Colonic mucosa (tissue), 4 donors: ENCODE data around the gene CLIC4. TPM values are rescaled to one million over a fixed set of nuclear protein-coding genes. Genes with fewer than 3 reads are reported as not detected.
A peak's percentile ranks its signal among the peaks of the same experiment; 100 is the strongest.

ENCODE experiments used
- DNase-seq: peaks from one replicate; pipeline ENCODE4 v3.0.0-alpha.2; 2020
- H3K27ac ChIP-seq: fragments of 200-600 bp; one replicate; pipeline ENCODE4 v1.8.0; 2021
- H3K27me3 ChIP-seq: fragments of 200-600 bp; one replicate; pipeline ENCODE4 v1.8.0; 2021
- H3K36me3 ChIP-seq: fragments of 200-600 bp; one replicate; pipeline ENCODE4 v1.8.0; 2021
- H3K4me1 ChIP-seq: fragments of 200-600 bp; one replicate; pipeline ENCODE4 v1.8.0; 2021; ENCODE audit warnings: mild to moderate bottlenecking
- H3K4me3 ChIP-seq: fragments of 200-600 bp; one replicate; pipeline ENCODE4 v1.8.0; 2021
- H3K9ac ChIP-seq, 2 donors: one replicate each; pipeline ENCODE4 v1.7.0; 2013; ENCODE audit warnings: control low read depth in 2 of 2, low read depth in 2 of 2, low read length in 2 of 2
- H3K9me3 ChIP-seq: fragments of 200-600 bp; one replicate; pipeline ENCODE4 v1.8.0; 2021
- intact Hi-C: fragments of 100-400 bp; cut with DNase I; formaldehyde crosslinking; loops from one replicate; pipeline ENCODE4 v1.14.1; 2022
- total RNA-seq, 2 donors: library from RNA; stranded (reverse); fragmentation: NEBNext Ultra II Directional in 1 of 2; extraction: Animal tissue kit (Norgen Biotek cat#: 25700) in 1 of 2; gene quantifications; one replicate each; pipeline ENCODE4 v1.2.1, GENCODE V29; 2021
- TF ChIP-seq, protein P1 (sequence below): fragments of 200-600 bp; IDR thresholded peaks from one replicate; pipeline ENCODE4 v1.8.0; 2022; ENCODE audit warnings: antibody characterized with exemption, mild to moderate bottlenecking
- donor health status: healthy.
- donor health status: DM: no; HTN: no; CAD: no.
- donor health status: DM: no; HTN: no; CAD: no.

CLIC4 gene
- total RNA-seq, 2 donors from 2014 or later, result 38.0 to 84.8 TPM

DNA sequence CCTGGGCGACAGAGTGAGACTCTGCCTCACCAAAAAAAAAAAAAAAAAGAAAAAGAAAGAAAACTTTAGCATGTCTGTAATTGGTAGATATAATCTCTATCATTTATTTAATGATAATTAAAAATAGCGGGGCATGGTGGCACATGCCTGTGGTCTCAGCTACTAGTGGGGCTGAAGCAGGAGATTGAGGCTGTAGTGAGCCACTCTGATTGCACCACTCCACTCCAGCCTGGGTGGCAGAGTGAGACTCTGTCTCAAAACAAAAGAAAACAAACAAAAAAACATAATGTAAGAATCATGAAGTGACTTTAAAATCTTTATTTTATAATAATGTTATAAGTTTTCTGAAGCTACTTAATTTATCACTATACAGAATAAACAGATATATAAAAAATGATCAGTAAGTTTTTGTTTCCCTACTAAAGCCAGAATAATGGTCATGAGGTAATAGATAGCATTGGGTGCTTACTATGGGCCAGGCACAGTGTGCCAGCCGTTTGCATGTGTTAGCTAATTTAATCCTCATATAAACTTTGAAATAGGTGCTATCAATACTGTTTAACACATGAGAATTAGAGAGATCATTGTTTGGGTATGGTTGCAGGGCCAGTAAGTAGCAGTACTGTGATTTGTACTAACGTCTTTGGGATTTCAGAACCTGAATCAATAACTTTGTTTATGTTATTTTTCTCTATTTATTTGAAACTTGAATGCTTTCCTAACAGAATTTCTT lies 23.8 kb downstream of the CLIC4 start:
- H3K4me1 ChIP-seq, result no peaks in the 10 kb centered on the region
- no peaks in the 10 kb centered on the region for H3K36me3 ChIP-seq
- H3K9ac ChIP-seq, result no peak overlapping the region
- intact Hi-C loops, result no loop called here
- H3K4me3 ChIP-seq, result no peak overlapping the region
- H3K27ac ChIP-seq, result peak overlapping the region; percentile 28
- H3K27me3 ChIP-seq, result no peaks in the 10 kb centered on the region
- DNase-seq, result no peak
- TF ChIP-seq, protein P1, sequence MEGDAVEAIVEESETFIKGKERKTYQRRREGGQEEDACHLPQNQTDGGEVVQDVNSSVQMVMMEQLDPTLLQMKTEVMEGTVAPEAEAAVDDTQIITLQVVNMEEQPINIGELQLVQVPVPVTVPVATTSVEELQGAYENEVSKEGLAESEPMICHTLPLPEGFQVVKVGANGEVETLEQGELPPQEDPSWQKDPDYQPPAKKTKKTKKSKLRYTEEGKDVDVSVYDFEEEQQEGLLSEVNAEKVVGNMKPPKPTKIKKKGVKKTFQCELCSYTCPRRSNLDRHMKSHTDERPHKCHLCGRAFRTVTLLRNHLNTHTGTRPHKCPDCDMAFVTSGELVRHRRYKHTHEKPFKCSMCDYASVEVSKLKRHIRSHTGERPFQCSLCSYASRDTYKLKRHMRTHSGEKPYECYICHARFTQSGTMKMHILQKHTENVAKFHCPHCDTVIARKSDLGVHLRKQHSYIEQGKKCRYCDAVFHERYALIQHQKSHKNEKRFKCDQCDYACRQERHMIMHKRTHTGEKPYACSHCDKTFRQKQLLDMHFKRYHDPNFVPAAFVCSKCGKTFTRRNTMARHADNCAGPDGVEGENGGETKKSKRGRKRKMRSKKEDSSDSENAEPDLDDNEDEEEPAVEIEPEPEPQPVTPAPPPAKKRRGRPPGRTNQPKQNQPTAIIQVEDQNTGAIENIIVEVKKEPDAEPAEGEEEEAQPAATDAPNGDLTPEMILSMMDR, result no peak
- no peaks in the 10 kb centered on the region for H3K9me3 ChIP-seq

DNA sequence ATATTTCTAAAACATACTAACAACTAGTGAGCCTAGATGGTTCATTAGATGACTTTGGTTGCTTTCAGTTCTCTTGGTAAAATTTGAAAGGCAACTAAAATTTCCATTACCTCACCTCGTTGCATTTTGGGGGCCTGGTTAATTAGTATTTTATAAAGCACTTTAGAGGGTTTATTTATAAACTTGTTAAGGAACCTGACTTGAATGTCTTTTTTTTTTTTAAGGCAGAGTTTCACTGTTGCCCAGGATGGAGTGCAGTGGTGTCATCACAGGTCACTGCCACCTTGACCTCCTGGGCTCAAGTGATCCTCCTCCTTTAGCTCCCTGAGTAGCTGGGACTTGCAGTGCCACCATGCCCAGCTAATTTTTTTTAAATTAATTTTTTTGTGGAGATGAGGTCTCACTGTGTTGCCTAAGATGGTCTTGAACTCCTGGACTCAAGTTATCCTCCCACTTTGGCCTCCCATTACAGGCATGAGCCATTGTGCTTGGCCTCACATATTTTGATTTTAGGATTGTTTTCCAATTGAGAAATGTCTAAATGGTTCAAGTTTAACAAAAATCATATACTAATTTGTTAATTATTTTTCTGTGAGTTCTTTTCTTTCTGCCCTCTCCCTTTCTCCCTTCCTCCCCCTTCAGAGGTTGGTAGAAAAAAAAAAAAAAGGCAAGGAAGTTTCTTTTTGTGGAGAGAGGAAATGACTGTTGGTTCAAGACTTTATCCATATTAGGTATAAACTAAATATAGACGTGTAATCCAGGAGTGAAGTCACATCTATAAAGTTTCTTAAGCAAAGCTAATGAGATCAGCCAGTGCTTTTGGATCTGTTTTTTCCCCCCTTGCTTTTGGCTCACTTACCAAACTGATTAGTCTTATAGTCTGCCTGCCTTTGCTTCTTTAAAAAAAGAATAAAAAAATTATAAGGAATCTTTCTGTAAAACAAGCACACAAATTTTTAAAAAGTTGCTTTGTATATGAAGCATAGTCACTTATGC lies 24.7 kb downstream of the CLIC4 start:
- intact Hi-C loops, result no loop called here
- H3K9me3 ChIP-seq, result no peaks in the 10 kb centered on the region
- DNase-seq, result no peak
- H3K4me3 ChIP-seq, result no peak overlapping the region
- H3K27me3 ChIP-seq, result no peaks in the 10 kb centered on the region
- H3K4me1 ChIP-seq, result no peaks in the 10 kb centered on the region
- H3K27ac ChIP-seq, result peak overlapping the region; percentile 58
- H3K9ac ChIP-seq, result no peak overlapping the region
- TF ChIP-seq, protein P1, result no peak
- no peaks in the 10 kb centered on the region for H3K36me3 ChIP-seq

DNA sequence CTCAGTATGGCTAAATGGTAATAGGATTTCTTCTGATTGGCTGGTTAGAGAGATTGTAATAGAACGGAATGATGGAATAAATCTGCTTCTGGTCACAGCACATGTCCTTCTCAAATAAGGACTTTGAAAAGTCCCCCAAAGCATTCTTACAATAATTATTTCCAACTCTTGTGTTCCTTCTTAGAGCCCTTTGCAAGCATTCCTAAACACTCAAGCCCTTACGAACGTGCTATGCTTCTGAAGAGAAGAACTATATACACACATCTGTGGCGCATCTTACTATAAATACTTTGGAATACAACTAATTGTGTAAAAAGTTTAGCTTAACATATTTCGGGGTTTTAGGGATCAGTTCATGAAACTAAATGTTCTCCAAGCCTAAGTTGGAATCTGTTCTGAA lies 25.6 kb downstream of the CLIC4 start:
- peak overlapping the region; percentile 58 for H3K27ac ChIP-seq
- H3K9me3 ChIP-seq, result no peaks in the 10 kb centered on the region
- H3K4me3 ChIP-seq, result no peak overlapping the region
- H3K9ac ChIP-seq, result peak overlapping the region in 1 of 2 donors; percentile 51
- intact Hi-C loops, result no loop called here
- H3K36me3 ChIP-seq, result no peaks in the 10 kb centered on the region
- no peaks in the 10 kb centered on the region for H3K4me1 ChIP-seq
- no peaks in the 10 kb centered on the region for H3K27me3 ChIP-seq
- TF ChIP-seq, protein P1, result no peak
- no peak for DNase-seq

DNA sequence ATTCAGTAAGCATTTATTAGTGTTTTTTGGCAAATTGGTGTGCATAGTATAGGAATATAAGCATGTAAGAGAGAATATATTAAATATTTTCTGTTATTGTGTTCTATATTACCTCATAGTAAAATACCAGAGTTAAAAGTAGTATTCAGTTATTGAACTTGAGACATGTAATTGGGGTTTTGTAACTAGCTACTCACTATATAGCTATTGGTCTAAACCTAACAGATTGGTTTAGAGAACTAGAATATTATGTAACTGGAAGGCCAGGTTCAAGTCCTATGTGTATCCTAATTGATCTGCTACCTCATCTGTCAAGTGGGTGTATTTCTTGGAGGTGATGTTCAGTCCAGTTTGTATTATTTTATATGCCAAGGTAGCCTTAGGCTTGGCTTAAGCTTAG lies 26.3 kb downstream of the CLIC4 start:
- intact Hi-C loops, result no loop called here
- DNase-seq, result no peak
- no peak overlapping the region for H3K4me3 ChIP-seq
- TF ChIP-seq, protein P1, result no peak
- H3K27me3 ChIP-seq, result no peaks in the 10 kb centered on the region
- H3K4me1 ChIP-seq, result no peaks in the 10 kb centered on the region
- no peak overlapping the region for H3K27ac ChIP-seq
- no peak overlapping the region for H3K9ac ChIP-seq
- no peaks in the 10 kb centered on the region for H3K9me3 ChIP-seq
- H3K36me3 ChIP-seq, result no peaks in the 10 kb centered on the region

GRCh38 chr1:24773618-24774017 lies 28.4 kb downstream of the CLIC4 start:
- H3K36me3 ChIP-seq, result no peaks in the 10 kb centered on the region
- H3K27ac ChIP-seq, result no peak overlapping the region
- intact Hi-C loops, result no loop called here

More at GRCh38 chr1:24773618-24774017, 28.4 kb downstream of the CLIC4 start:
- no peak overlapping the region for H3K9ac ChIP-seq
- H3K4me1 ChIP-seq, result no peaks in the 10 kb centered on the region
- H3K27me3 ChIP-seq, result no peaks in the 10 kb centered on the region
- TF ChIP-seq, protein P1, result no peak
- H3K4me3 ChIP-seq, result no peak overlapping the region
- H3K9me3 ChIP-seq, result no peaks in the 10 kb centered on the region
- DNase-seq, result no peak
